Measurements from ENCODE around the gene PPP1R12A. TPM values are rescaled to one million over a fixed set of nuclear protein-coding genes. Genes with fewer than 3 reads are reported as not detected.
A peak's percentile ranks its signal among the peaks of the same experiment; 100 is the strongest.

PPP1R12A gene
- polyA plus RNA-seq, 1 experiment, result 107 TPM

- no peak for DNase-seq (ENCODE audit: low read depth, low spot score)
- no peak for TF ChIP-seq CTCF (IDR thresholded peaks at IDR 0.05; ENCODE audit: low read depth, low read length)
- Histone ChIP-seq H3K4me3 (ENCODE audit: low read depth, low read length) (peak overlapping the region; percentile 90), H3K27me3 (ENCODE audit: control insufficient read depth, insufficient read depth, low read length) (no peaks in the 10 kb centered on the region), H3K27ac (ENCODE audit: low read depth, low read length) (no peak overlapping the region), H3K9me3 (ENCODE audit: control insufficient read depth, insufficient read depth, low read length) (no peaks in the 10 kb centered on the region)
- POLR2A ChIA-PET, result interaction anchor here (1.6 kb wide), 1 partner anchor 250 kb away, joined by 3 read pairs; no protein-coding TSS in a partner anchor
- CTCF ChIA-PET, result interaction anchor here (1.5 to 1.9 kb wide), 2 partner anchors 251 to 258 kb away, joined by 4 to 8 read pairs; no protein-coding TSS in a partner anchor
These were observed 1.8 kb upstream of the PPP1R12A start for GRCh38 chr12:79936670-79937069.

GRCh38 chr12:79935624-79936345 lies 888 bp upstream of the PPP1R12A start:
- TF ChIP-seq CTCF (IDR thresholded peaks at IDR 0.05; ENCODE audit: low read depth, low read length), result no peak
- H3K27ac ChIP-seq (ENCODE audit: low read depth, low read length), result peak overlapping the region; percentile 92
- CTCF ChIA-PET, result interaction anchor here (0.6 to 1.9 kb wide), 3 partner anchors 251 to 387 kb away, joined by 3 to 8 read pairs (median 4); no protein-coding TSS in a partner anchor
- DNase-seq (ENCODE audit: low read depth, low spot score), result no peak
- no peaks in the 10 kb centered on the region for H3K9me3 ChIP-seq (ENCODE audit: control insufficient read depth, insufficient read depth, low read length)
- H3K4me3 ChIP-seq (ENCODE audit: low read depth, low read length), result peak overlapping the region; percentile 90
- POLR2A ChIA-PET, result interaction anchor here (1.6 kb wide), 1 partner anchor 251 kb away, joined by 3 read pairs; no protein-coding TSS in a partner anchor
- no peaks in the 10 kb centered on the region for H3K27me3 ChIP-seq (ENCODE audit: control insufficient read depth, insufficient read depth, low read length)

- DNase-seq (ENCODE audit: low read depth, low spot score), result no peak
- Histone ChIP-seq H3K27ac (ENCODE audit: low read depth, low read length) (peak overlapping the region; percentile 92), H3K9me3 (ENCODE audit: control insufficient read depth, insufficient read depth, low read length) (no peaks in the 10 kb centered on the region), H3K4me3 (ENCODE audit: low read depth, low read length) (peak overlapping the region; percentile 90), H3K27me3 (ENCODE audit: control insufficient read depth, insufficient read depth, low read length) (no peaks in the 10 kb centered on the region)
- CTCF ChIA-PET, result interaction anchor here (1.2 kb wide), 1 partner anchor 335 kb away, joined by 4 read pairs; no protein-coding TSS in a partner anchor
- POLR2A ChIA-PET, result interaction anchor here (0.8 kb wide), 1 partner anchor 110 kb away, joined by 3 read pairs; no protein-coding TSS in a partner anchor
- TF ChIP-seq CTCF (IDR thresholded peaks at IDR 0.05; ENCODE audit: low read depth, low read length), result no peak
These were observed 446 bp downstream of the PPP1R12A start for GRCh38 chr12:79934281-79935020.

GRCh38 chr12:79933532-79934264 lies 1.2 kb downstream of the PPP1R12A start:
- peak overlapping the region; percentile 90 for H3K4me3 ChIP-seq (ENCODE audit: low read depth, low read length)
- no peak for TF ChIP-seq CTCF (IDR thresholded peaks at IDR 0.05; ENCODE audit: low read depth, low read length)
- peak overlapping the region; percentile 92 for H3K27ac ChIP-seq (ENCODE audit: low read depth, low read length)
- no peaks in the 10 kb centered on the region for H3K9me3 ChIP-seq (ENCODE audit: control insufficient read depth, insufficient read depth, low read length)
- no peaks in the 10 kb centered on the region for H3K27me3 ChIP-seq (ENCODE audit: control insufficient read depth, insufficient read depth, low read length)
- CTCF ChIA-PET, result interaction anchor here (1.2 kb wide), 1 partner anchor 336 kb away, joined by 4 read pairs; no protein-coding TSS in a partner anchor
- POLR2A ChIA-PET, result interaction anchor here (0.8 kb wide), 1 partner anchor 111 kb away, joined by 3 read pairs; no protein-coding TSS in a partner anchor
- no peak for DNase-seq (ENCODE audit: low read depth, low spot score)

Data from AG04450 (cell line).